Measurements from ENCODE around the gene DGKG. TPM values are rescaled to one million over a fixed set of nuclear protein-coding genes. Genes with fewer than 3 reads are reported as not detected.
A peak's percentile ranks its signal among the peaks of the same experiment; 100 is the strongest.

DGKG gene
- total RNA-seq, 1 donor from 2014 or later: 0.22 TPM

DNA sequence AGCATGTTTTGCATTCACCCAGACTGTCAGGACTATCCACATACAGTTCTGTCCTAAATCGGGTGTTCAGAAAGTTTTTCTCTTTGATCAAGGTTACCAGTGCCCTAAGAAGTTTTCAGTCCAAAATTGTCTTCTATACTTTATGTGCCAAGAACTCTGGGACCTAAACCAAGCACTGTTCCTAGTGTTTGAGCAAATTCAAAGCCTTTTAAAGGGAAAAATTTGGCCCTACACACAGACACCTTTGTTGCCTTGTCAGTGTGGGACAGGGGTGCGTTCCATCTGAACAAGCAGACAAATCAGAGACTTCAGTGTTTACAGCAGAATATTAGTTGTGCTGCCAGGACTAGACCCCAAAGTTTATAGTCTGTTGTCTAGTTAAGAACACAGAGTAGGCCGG, 50.6 kb downstream of the DGKG start:
- no peaks in the 10 kb centered on the region for H3F3A ChIP-seq (ENCODE audit: low read depth)
- DNase-seq (ENCODE audit: low spot score): no peak
- H3K9ac ChIP-seq: no peak overlapping the region
- H3K4me1 ChIP-seq: no peaks in the 10 kb centered on the region
- TF ChIP-seq, protein P1, sequence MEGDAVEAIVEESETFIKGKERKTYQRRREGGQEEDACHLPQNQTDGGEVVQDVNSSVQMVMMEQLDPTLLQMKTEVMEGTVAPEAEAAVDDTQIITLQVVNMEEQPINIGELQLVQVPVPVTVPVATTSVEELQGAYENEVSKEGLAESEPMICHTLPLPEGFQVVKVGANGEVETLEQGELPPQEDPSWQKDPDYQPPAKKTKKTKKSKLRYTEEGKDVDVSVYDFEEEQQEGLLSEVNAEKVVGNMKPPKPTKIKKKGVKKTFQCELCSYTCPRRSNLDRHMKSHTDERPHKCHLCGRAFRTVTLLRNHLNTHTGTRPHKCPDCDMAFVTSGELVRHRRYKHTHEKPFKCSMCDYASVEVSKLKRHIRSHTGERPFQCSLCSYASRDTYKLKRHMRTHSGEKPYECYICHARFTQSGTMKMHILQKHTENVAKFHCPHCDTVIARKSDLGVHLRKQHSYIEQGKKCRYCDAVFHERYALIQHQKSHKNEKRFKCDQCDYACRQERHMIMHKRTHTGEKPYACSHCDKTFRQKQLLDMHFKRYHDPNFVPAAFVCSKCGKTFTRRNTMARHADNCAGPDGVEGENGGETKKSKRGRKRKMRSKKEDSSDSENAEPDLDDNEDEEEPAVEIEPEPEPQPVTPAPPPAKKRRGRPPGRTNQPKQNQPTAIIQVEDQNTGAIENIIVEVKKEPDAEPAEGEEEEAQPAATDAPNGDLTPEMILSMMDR (IDR thresholded peaks at IDR 0.05): no peak
- TF ChIP-seq EZH2phosphoT487 (IDR thresholded peaks at IDR 0.05): no peak
- TF ChIP-seq EZH2 (IDR thresholded peaks at IDR 0.05): no peak
- H3K9me3 ChIP-seq (ENCODE audit: low read depth): no peaks in the 10 kb centered on the region
- no peaks in the 10 kb centered on the region for H3K27me3 ChIP-seq
- Mint-ChIP-seq H3K9me3 (no peaks in the 10 kb centered on the region), H3K4me1 (no peaks in the 10 kb centered on the region), H3K27ac (no peak overlapping the region), H3K4me3 (no peak overlapping the region), H3K27me3 (ENCODE audit: insufficient read depth, low read depth) (peaks cover 9% of the 10 kb centered on the region), H3K36me3 (no peaks in the 10 kb centered on the region)
- no peak overlapping the region for H3K4me3 ChIP-seq
- H3K4me2 ChIP-seq: no peak overlapping the region
- no peak overlapping the region for H3K27ac ChIP-seq
- H3K36me3 ChIP-seq: no peaks in the 10 kb centered on the region
- H2AFZ ChIP-seq (replicated peaks): no peak overlapping the region
- H4K20me1 ChIP-seq (ENCODE audit: low read depth): no peaks in the 10 kb centered on the region
- H3K79me2 ChIP-seq (ENCODE audit: low read depth): no peaks in the 10 kb centered on the region

DNA sequence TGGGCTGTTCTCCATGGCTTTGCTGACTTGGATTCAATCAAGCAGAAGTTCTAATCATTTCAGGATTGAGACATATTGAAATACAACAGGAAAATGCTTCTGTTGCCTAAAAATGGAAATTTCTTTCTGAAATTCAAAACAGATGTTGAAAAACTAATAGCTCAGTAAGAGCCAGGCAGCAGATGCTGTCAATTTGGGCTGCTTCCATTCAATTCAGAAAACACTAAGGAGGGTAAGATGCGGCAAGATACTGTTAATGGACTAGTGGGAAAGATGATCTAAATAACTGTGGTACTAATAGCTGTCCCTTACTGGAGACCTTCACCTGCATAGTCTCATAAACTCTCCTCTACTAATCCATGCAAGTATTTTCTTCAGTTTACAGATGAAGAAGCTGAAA, 53.5 kb downstream of the DGKG start:
- no peaks in the 10 kb centered on the region for H3K36me3 ChIP-seq
- Mint-ChIP-seq H3K4me3 (no peak overlapping the region), H3K27ac (no peak overlapping the region), H3K4me1 (peaks cover 3% of the 10 kb centered on the region), H3K9me3 (no peaks in the 10 kb centered on the region), H3K27me3 (ENCODE audit: insufficient read depth, low read depth) (peaks cover 9% of the 10 kb centered on the region), H3K36me3 (no peaks in the 10 kb centered on the region)
- H4K20me1 ChIP-seq (ENCODE audit: low read depth): no peaks in the 10 kb centered on the region
- no peak overlapping the region for H3K27ac ChIP-seq
- H3K4me1 ChIP-seq: peaks cover 17% of the 10 kb centered on the region
- peaks cover 13% of the 10 kb centered on the region for H3F3A ChIP-seq (ENCODE audit: low read depth)
- no peak for DNase-seq (ENCODE audit: low spot score)
- no peak overlapping the region for H3K4me3 ChIP-seq
- H2AFZ ChIP-seq (replicated peaks): no peak overlapping the region
- H3K27me3 ChIP-seq: no peaks in the 10 kb centered on the region
- no peak for TF ChIP-seq EZH2 (IDR thresholded peaks at IDR 0.05)
- TF ChIP-seq EZH2phosphoT487 (IDR thresholded peaks at IDR 0.05): no peak
- TF ChIP-seq, protein P1 (IDR thresholded peaks at IDR 0.05): no peak
- H3K9ac ChIP-seq: no peak overlapping the region
- H3K4me2 ChIP-seq: no peak overlapping the region
- no peaks in the 10 kb centered on the region for H3K9me3 ChIP-seq (ENCODE audit: low read depth)
- no peaks in the 10 kb centered on the region for H3K79me2 ChIP-seq (ENCODE audit: low read depth)

DNA sequence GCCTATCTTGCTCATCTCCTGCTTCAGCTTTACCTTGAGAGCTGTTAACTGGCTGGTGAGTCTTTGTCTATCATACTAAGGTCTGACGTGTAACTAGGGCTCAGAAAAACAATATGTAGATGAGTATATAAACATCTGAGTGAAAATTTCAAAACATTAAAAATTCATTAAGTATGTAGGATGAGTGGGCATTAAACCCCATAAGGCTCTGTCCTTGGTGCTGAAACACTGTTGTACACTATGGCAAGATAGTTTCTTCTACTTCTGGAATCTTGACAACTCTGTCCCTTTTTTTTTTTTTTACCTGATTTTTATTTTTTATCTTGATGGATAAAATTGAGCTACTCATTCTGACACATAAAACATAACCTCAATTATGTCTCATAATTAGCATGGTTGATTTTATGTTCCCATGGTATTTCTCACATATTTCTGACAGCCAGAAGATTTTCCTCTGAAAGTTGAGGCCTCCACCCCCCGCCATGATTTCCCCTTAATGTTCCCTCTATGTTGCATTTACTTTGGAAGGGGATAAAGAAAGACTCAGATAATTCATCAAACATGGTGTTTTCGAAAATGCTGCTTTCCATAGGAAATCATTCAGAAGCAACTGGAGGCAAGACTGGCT, 54.3 kb downstream of the DGKG start:
- H3K4me2 ChIP-seq: no peak overlapping the region
- peaks cover 8% of the 10 kb centered on the region for H3K4me1 Mint-ChIP-seq
- H3K36me3 ChIP-seq: no peaks in the 10 kb centered on the region
- H3K27ac ChIP-seq: no peak overlapping the region
- peaks cover 22% of the 10 kb centered on the region for H3K4me1 ChIP-seq
- no peaks in the 10 kb centered on the region for H3K9me3 ChIP-seq (ENCODE audit: low read depth)
- TF ChIP-seq EZH2phosphoT487 (IDR thresholded peaks at IDR 0.05): no peak
- TF ChIP-seq, protein P1 (IDR thresholded peaks at IDR 0.05): no peak
- TF ChIP-seq EZH2 (IDR thresholded peaks at IDR 0.05): no peak
- H3K4me3 Mint-ChIP-seq: no peak overlapping the region
- no peak overlapping the region for H3K9ac ChIP-seq
- H3K27ac Mint-ChIP-seq: no peak overlapping the region
- H3K36me3 Mint-ChIP-seq: no peaks in the 10 kb centered on the region
- peaks cover 9% of the 10 kb centered on the region for H3K27me3 Mint-ChIP-seq (ENCODE audit: insufficient read depth, low read depth)
- H3K27me3 ChIP-seq: no peaks in the 10 kb centered on the region
- DNase-seq (ENCODE audit: low spot score): peak; percentile 80
- H3K79me2 ChIP-seq (ENCODE audit: low read depth): no peaks in the 10 kb centered on the region
- H4K20me1 ChIP-seq (ENCODE audit: low read depth): no peaks in the 10 kb centered on the region
- no peaks in the 10 kb centered on the region for H3K9me3 Mint-ChIP-seq
- H3K4me3 ChIP-seq: no peak overlapping the region
- H3F3A ChIP-seq (ENCODE audit: low read depth): peaks cover 20% of the 10 kb centered on the region
- H2AFZ ChIP-seq (replicated peaks): no peak overlapping the region
